D721Med (cell line): ENCODE measurements around the gene HMCN1.

Experiments
- DNase-seq: peaks from one replicate; pipeline ENCODE4 v3.0.0; 2011; ENCODE audit warnings: low spot score; ENCODE audit not compliant: insufficient read length
- FAIRE-seq: peaks from 2 replicates; lab custom pipeline; 2011; peaks lifted over from hg19 to GRCh38; lab: Jason Lieb, UNC
- CTCF ChIP-seq: IDR thresholded peaks from 2 replicates; pipeline ENCODE4 v1.5.1; 2012; ENCODE audit warnings: mild to moderate bottlenecking, control low read depth; ENCODE audit not compliant: insufficient read depth; ENCODE audit errors: missing control alignments

The HMCN1 gene

GRCh38 chr1:185813401-185813979 is 79.3 kb downstream of the HMCN1 start:
- no peak for FAIRE-seq
- DNase-seq: no peak
- peak; percentile 80 for TF ChIP-seq CTCF

- DNase-seq: no peak
- no peak for TF ChIP-seq CTCF
- FAIRE-seq: no peak
These were observed 82.3 kb downstream of the HMCN1 start for GRCh38 chr1:185816460-185816859.

GRCh38 chr1:185819798-185820197 is 85.6 kb downstream of the HMCN1 start:
- DNase-seq (no peak), FAIRE-seq (no peak)
- no peak for TF ChIP-seq CTCF

GRCh38 chr1:185821612-185822385 is 87.6 kb downstream of the HMCN1 start:
- DNase-seq (no peak), FAIRE-seq (no peak)
- TF ChIP-seq CTCF: peak; percentile 22

- no peak for FAIRE-seq
- no peak for DNase-seq
- TF ChIP-seq CTCF: no peak
These were observed 89.3 kb downstream of the HMCN1 start for GRCh38 chr1:185823467-185823866.

GRCh38 chr1:185824106-185824505 is 89.9 kb downstream of the HMCN1 start:
- DNase-seq (no peak), FAIRE-seq (peak; percentile 64)
- TF ChIP-seq CTCF: no peak

GRCh38 chr1:185825556-185825955 is 91.4 kb downstream of the HMCN1 start:
- TF ChIP-seq CTCF: no peak
- DNase-seq (no peak), FAIRE-seq (no peak)
